Upper lobe of left lung (tissue), 6 donors: Measurements from ENCODE around the gene ASCL2. TPM values are rescaled to one million over a fixed set of nuclear protein-coding genes. Genes with fewer than 3 reads are reported as not detected.

Experiments used
- ATAC-seq, 2 donors: fragments of 200-7000 bp; cut with Tn5 transposase; one replicate each; pipeline ENCODE4 v1.9.1; 2022; ENCODE audit warnings: mild to moderate bottlenecking in 2 of 2, moderate library complexity in 2 of 2; ENCODE audit not compliant: low FRiP score in 2 of 2
- DNase-seq, 2 donors: peaks; one replicate each; pipeline ENCODE4 v3.0.0-alpha.2; 2019 to 2020
- H3K27ac ChIP-seq, 4 donors: fragments of 200-600 bp; sonication (generic); one replicate each; pipeline ENCODE4 v1.5.1; 2016 to 2019
- H3K27me3 ChIP-seq, 4 donors: fragments of 200-600 bp; sonication (generic); one replicate each; pipeline ENCODE4 v1.5.1; 2017 to 2019
- H3K36me3 ChIP-seq, 4 donors: fragments of 200-600 bp; sonication (generic); one replicate each; pipeline ENCODE4 v1.5.1; 2016 to 2019
- H3K4me1 ChIP-seq, 4 donors: fragments of 200-600 bp; sonication (generic); one replicate each; pipeline ENCODE4 v1.5.1; 2018 to 2019
- H3K4me3 ChIP-seq, 4 donors: fragments of 200-600 bp; sonication (generic); one replicate each; pipeline ENCODE4 v1.5.1; 2017 to 2019; ENCODE audit warnings: mild to moderate bottlenecking in 2 of 4, moderate library complexity in 1 of 4
- H3K9me3 ChIP-seq, 4 donors: fragments of 200-600 bp; sonication (generic); one replicate each; pipeline ENCODE4 v1.5.1; 2018 to 2019
- EP300 ChIP-seq, 4 donors: sonication (generic); formaldehyde crosslinking; IDR thresholded peaks; one replicate each; pipeline ENCODE4 v1.5.1; 2017; ENCODE audit warnings: antibody characterized with exemption in 4 of 4, control low read depth in 2 of 4
- POLR2A ChIP-seq, 4 donors: fragments of 450-650 bp; IDR thresholded peaks; one replicate each; pipeline ENCODE4 v1.5.1; 2016 to 2017; ENCODE audit warnings: antibody characterized with exemption in 4 of 4, mild to moderate bottlenecking in 2 of 4
- POLR2AphosphoS5 ChIP-seq, 2 donors: sonication (generic); formaldehyde crosslinking; IDR thresholded peaks; one replicate each; pipeline ENCODE4 v1.5.1; 2017; ENCODE audit warnings: antibody characterized with exemption in 2 of 2
- WGBS, 2 donors: methylation state at CpG; one replicate each; pipeline ENCODE4 v1.1.5; 2017 to 2018; 5-methylcytosine and 5-hydroxymethylcytosine counted together
- total RNA-seq, 6 donors: library from RNA; depleted of rRNA in 4 of 6; stranded (reverse); fragments of >200 nt in 4 of 6; gene quantifications; one replicate each; pipeline versions ENCODE4 v1.1.0 to v1.2.1, GENCODE V29; 2016 to 2021
- TF ChIP-seq, protein P1 (sequence below), 6 experiments: fragments of 450-650 bp in 4 of 6; fragments of 200-600 bp in 2 of 6; sonication (generic) in 2 of 6; IDR thresholded peaks; one replicate each; pipeline ENCODE4 v1.5.1; 2016 to 2019; ENCODE audit warnings: antibody characterized with exemption in 6 of 6
- donor health status: DM: no; HTN: no; CAD: no; lungs with moderate emphysema.
- donor health status: DM: no; HTN: yes; CAD: no; lungs with severe emphysema.

The ASCL2 gene
- total RNA-seq, 6 donors from 2014 or later, result 1.4 to 3.4 (median 1.9) TPM; not detected in 2

- no peak for ATAC-seq
- Histone ChIP-seq H3K4me3 (no peak overlapping the region), H3K4me1 (no peaks in the 10 kb centered on the region), H3K36me3 (no peaks in the 10 kb centered on the region), H3K9me3 (peaks cover 0 to 4% (median 0%) of the 10 kb centered on the region in 4 donors), H3K27me3 (no peaks in the 10 kb centered on the region), H3K27ac (no peak overlapping the region)
- no peak for DNase-seq
- TF ChIP-seq, protein P1, sequence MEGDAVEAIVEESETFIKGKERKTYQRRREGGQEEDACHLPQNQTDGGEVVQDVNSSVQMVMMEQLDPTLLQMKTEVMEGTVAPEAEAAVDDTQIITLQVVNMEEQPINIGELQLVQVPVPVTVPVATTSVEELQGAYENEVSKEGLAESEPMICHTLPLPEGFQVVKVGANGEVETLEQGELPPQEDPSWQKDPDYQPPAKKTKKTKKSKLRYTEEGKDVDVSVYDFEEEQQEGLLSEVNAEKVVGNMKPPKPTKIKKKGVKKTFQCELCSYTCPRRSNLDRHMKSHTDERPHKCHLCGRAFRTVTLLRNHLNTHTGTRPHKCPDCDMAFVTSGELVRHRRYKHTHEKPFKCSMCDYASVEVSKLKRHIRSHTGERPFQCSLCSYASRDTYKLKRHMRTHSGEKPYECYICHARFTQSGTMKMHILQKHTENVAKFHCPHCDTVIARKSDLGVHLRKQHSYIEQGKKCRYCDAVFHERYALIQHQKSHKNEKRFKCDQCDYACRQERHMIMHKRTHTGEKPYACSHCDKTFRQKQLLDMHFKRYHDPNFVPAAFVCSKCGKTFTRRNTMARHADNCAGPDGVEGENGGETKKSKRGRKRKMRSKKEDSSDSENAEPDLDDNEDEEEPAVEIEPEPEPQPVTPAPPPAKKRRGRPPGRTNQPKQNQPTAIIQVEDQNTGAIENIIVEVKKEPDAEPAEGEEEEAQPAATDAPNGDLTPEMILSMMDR (IDR thresholded peaks at IDR 0.05), result no peak
- no peak for TF ChIP-seq POLR2AphosphoS5 (IDR thresholded peaks at IDR 0.05)
- no peak for TF ChIP-seq POLR2A (IDR thresholded peaks at IDR 0.05)
- TF ChIP-seq EP300 (IDR thresholded peaks at IDR 0.05), result no peak
- WGBS, 2 donors, result 82 to 92% methylated on average over 3 to 6 of the region's 6 CpGs
Observed at GRCh38 chr11:2219318-2220017, 50.9 kb downstream of the ASCL2 start.

Other genes starting within 250 kb of the ASCL2 start
- gene IGF2, start 131.2 kb downstream of the ASCL2 start, total RNA-seq, result 10 to 100 TPM in 2 of 6 donors, 1 to 10 TPM in 3, not detected in 1; 7.0 to 24.4 (median 8.4) TPM
- gene INS, start 109.4 kb downstream of the ASCL2 start, total RNA-seq, result under 1 TPM in 1 of 6 donors, not detected in 5; 0.67 TPM
- not detected for gene TH, start 98.8 kb downstream of the ASCL2 start, total RNA-seq
- 10 to 100 TPM in 2 of 6 donors, 1 to 10 TPM in 4; 2.3 to 20.3 (median 9.5) TPM for gene C11orf21, start 31.3 kb upstream of the ASCL2 start, total RNA-seq
- gene TSPAN32, start 31.4 kb upstream of the ASCL2 start, total RNA-seq, result 10 to 100 TPM in 2 of 6 donors, 1 to 10 TPM in 4; 3.1 to 16.4 (median 6.8) TPM
- gene CD81, start 106.7 kb upstream of the ASCL2 start, total RNA-seq, result 1,000 to 10,000 TPM in 1 of 6 donors, 100 to 1,000 TPM in 5; 398 to 1,053 (median 787) TPM
- 10 to 100 TPM; 28.9 to 69.4 (median 50.3) TPM for gene TSSC4, start 130.2 kb upstream of the ASCL2 start, total RNA-seq
- not detected for gene TRPM5, start 173.9 kb upstream of the ASCL2 start, total RNA-seq
- gene KCNQ1, start 174.4 kb upstream of the ASCL2 start, total RNA-seq, result 10 to 100 TPM; 18.0 to 45.4 (median 32.7) TPM